CD4-positive, alpha-beta memory T cell (primary cell): ENCODE results near the gene SMCR8. TPM values are rescaled to one million over a fixed set of nuclear protein-coding genes. Genes with fewer than 3 reads are reported as not detected.
"Not testable (repeated sequence)": the region's sequence is repeated elsewhere in the genome, so short reads cannot be mapped to it uniquely, and the experiment has no call there.

ENCODE experiments used
- CTCF ChIA-PET: fragments of 350-600 bp; sonication (Branson Sonifier 250); formaldehyde crosslinking; loops from one replicate; lab custom pipeline; 2021; ENCODE audit warnings: inconsistent platforms; ENCODE audit not compliant: partially characterized antibody; lab: Charles Lee
- POLR2A ChIA-PET: fragments of 350-600 bp; sonication (Branson Sonifier 250); formaldehyde crosslinking; loops from one replicate; lab custom pipeline; 2021; ENCODE audit not compliant: partially characterized antibody; lab: Charles Lee
- DNase-seq, 5 donors: peaks; one replicate each; pipeline versions ENCODE4 v3.0.0 to v3.0.0-alpha.2; 2020 to 2022; ENCODE audit warnings: mixed read lengths in 1 of 5
- H3K27ac ChIP-seq: one replicate; pipeline ENCODE4 v1.7.0; 2013; ENCODE audit warnings: low read depth, low read length
- H3K27me3 ChIP-seq: 2 replicates; pipeline ENCODE4 v1.7.0; 2013; ENCODE audit warnings: mild to moderate bottlenecking, low read length, moderate library complexity; ENCODE audit not compliant: insufficient read depth
- H3K36me3 ChIP-seq: 2 replicates; pipeline ENCODE4 v1.7.0; 2013; ENCODE audit warnings: mild to moderate bottlenecking, low read length, moderate library complexity; ENCODE audit not compliant: insufficient read depth
- H3K4me1 ChIP-seq: 2 replicates; pipeline ENCODE4 v1.7.0; 2013; ENCODE audit warnings: mild to moderate bottlenecking, low read length, moderate library complexity; ENCODE audit not compliant: insufficient read depth
- H3K4me3 ChIP-seq, 2 donors: one replicate each; pipeline ENCODE4 v1.7.0; 2013; ENCODE audit warnings: low read length in 2 of 2, mild to moderate bottlenecking in 1 of 2
- H3K9me3 ChIP-seq, 2 donors: one replicate each; pipeline ENCODE4 v1.7.0; 2013; ENCODE audit warnings: low read length in 2 of 2, control low read depth in 1 of 2; ENCODE audit not compliant: control insufficient read depth in 1 of 2
- H3K27ac Mint-ChIP-seq, 7 donors: one replicate each; pipeline ENCODE4 v1.8.0; 2020 to 2021; ENCODE audit warnings: mixed read lengths in 7 of 7, mild to moderate bottlenecking in 6 of 7, inconsistent platforms in 3 of 7, moderate library complexity in 3 of 7
- H3K27me3 Mint-ChIP-seq, 2 donors: one replicate each; pipeline ENCODE4 v1.8.0; 2020 to 2021; ENCODE audit warnings: mixed read lengths in 2 of 2
- H3K36me3 Mint-ChIP-seq, 2 donors: one replicate each; pipeline ENCODE4 v1.8.0; 2020 to 2021; ENCODE audit warnings: mixed read lengths in 2 of 2, inconsistent platforms in 1 of 2, mild to moderate bottlenecking in 1 of 2
- H3K4me1 Mint-ChIP-seq, 4 donors: one replicate each; pipeline ENCODE4 v1.8.0; 2020 to 2021; ENCODE audit warnings: mixed read lengths in 4 of 4, mild to moderate bottlenecking in 1 of 4
- H3K4me3 Mint-ChIP-seq, 8 donors: one replicate each; pipeline ENCODE4 v1.8.0; 2020 to 2021; ENCODE audit warnings: mixed read lengths in 8 of 8, mild to moderate bottlenecking in 7 of 8, moderate library complexity in 6 of 8, inconsistent platforms in 3 of 8
- H3K9me3 Mint-ChIP-seq, 8 donors: one replicate each; pipeline ENCODE4 v1.8.0; 2020 to 2021; ENCODE audit warnings: mixed read lengths in 8 of 8, mild to moderate bottlenecking in 5 of 8, inconsistent platforms in 3 of 8, moderate library complexity in 1 of 8
- intact Hi-C: fragments of 100-400 bp; cut with micrococcal nuclease; formaldehyde crosslinking; loops from one replicate; pipeline ENCODE4 v1.15.1; 2023
- microRNA-seq: library from miRNA; unstranded; fragments of <30 nt; microRNA quantifications from one replicate; pipeline ENCODE4 v1.2.0, GENCODE V29; 2021; ENCODE audit warnings: borderline replicate concordance, borderline number of aligned reads, borderline microRNAs expressed, mixed read lengths
- polyA plus RNA-seq, 2 donors: library from polyadenylated mRNA; unstranded; fragments of 300-500 nt; fragmentation: Illumina TruSeq; gene quantifications; one replicate each; pipeline ENCODE4 v1.2.3, GENCODE V29; 2021
- total RNA-seq, 2 experiments: library from RNA; stranded (reverse); gene quantifications; one replicate each; pipeline ENCODE4 v1.2.3, GENCODE V29; 2021

The SMCR8 gene
- total and polyA plus RNA-seq, 4 experiments from 2014 or later: 0.47 to 51.3 (median 27.4) TPM

DNA sequence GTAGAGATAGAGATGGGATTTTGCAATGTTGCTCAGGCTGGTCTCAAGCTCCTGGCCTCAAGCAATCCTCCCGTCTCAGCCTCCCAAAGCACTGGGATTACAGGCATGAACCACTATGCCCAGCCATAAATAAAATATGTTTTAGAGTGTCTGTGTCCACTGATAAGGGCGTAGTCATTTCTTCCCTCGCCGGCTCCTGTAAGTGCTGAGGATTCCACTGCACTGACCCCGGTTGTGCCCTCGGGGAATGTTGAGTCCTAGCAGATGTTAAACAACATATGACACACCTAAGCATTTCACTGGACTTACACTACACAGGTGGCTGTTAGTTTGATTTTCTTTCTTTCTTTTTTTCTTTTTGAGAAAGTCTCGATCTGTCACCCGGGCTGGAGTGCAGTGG is 53.9 kb downstream of the SMCR8 start:
- ChIA-PET CTCF (no interaction called here), POLR2A (no interaction called here)
- H3K4me1 Mint-ChIP-seq: no peaks in the 10 kb centered on the region
- H3K4me3 Mint-ChIP-seq: no peak overlapping the region
- no peak overlapping the region for H3K27ac Mint-ChIP-seq
- DNase-seq: no peak
- peaks cover 7 to 14% of the 10 kb centered on the region in 2 donors for H3K27me3 Mint-ChIP-seq
- no peaks in the 10 kb centered on the region for H3K9me3 Mint-ChIP-seq
- no peaks in the 10 kb centered on the region for H3K4me1 ChIP-seq
- no peaks in the 10 kb centered on the region for H3K9me3 ChIP-seq
- H3K27me3 ChIP-seq: no peaks in the 10 kb centered on the region
- H3K27ac ChIP-seq: no peak overlapping the region
- no peaks in the 10 kb centered on the region for H3K36me3 ChIP-seq
- intact Hi-C loops: no loop called here
- no peaks in the 10 kb centered on the region for H3K36me3 Mint-ChIP-seq
- H3K4me3 ChIP-seq: no peak overlapping the region

DNA sequence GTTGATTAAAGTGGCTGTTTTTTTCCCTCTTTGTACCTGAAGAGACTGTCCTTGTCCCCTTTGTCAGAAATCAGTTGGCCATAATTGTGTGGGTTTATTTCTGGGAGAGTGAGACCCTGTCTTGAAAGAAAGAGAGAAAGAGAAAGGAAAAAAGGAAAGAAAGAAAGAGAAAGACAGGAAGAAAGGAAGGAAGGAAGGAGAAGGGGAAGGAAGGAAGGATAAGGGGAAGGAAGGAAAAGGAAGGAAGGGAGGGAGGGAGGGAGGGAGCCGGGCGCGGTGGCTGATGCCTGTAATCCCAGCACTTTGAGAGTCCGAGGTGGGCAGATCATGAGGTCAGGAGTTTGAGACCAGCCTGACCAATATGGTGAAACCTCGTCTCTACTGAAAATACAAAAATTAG is 55.7 kb downstream of the SMCR8 start:
- POLR2A ChIA-PET: no interaction called here
- H3K27ac Mint-ChIP-seq: no peak overlapping the region
- Histone ChIP-seq H3K27ac (no peak overlapping the region), H3K9me3 (no peaks in the 10 kb centered on the region), H3K4me1 (no peaks in the 10 kb centered on the region), H3K27me3 (no peaks in the 10 kb centered on the region), H3K4me3 (no peak overlapping the region), H3K36me3 (no peaks in the 10 kb centered on the region)
- CTCF ChIA-PET: no interaction called here
- no peaks in the 10 kb centered on the region for H3K4me1 Mint-ChIP-seq
- intact Hi-C loops: no loop called here
- H3K36me3 Mint-ChIP-seq: no peaks in the 10 kb centered on the region
- peaks cover 7 to 14% of the 10 kb centered on the region in 2 donors for H3K27me3 Mint-ChIP-seq
- no peak overlapping the region for H3K4me3 Mint-ChIP-seq
- DNase-seq: no peak
- H3K9me3 Mint-ChIP-seq: no peaks in the 10 kb centered on the region

DNA sequence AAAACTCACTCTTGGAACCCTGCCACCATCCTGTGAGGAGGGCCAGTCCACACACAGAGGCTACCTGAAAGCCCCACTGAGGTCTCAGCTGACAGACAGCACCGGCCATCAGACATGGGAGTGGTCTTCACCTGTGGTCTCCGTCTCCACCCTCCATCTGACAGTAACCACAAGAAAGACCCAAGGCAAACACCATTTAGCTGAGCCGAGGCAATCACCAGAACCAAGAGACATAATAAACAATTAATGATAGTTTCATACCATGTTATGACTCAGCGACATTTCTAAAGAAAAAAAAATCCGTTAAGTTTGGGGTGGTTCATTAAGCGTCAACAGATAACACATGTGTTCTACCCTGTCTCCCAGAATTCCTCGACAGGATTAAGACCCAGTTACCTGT is 56.4 kb downstream of the SMCR8 start:
- ChIA-PET CTCF (no interaction called here), POLR2A (no interaction called here)
- Mint-ChIP-seq H3K27me3 (peaks cover 7 to 14% of the 10 kb centered on the region in 2 donors), H3K27ac (no peak overlapping the region), H3K4me1 (no peaks in the 10 kb centered on the region), H3K9me3 (no peaks in the 10 kb centered on the region), H3K4me3 (peak overlapping the region in 1 of 8 donors; percentile 7), H3K36me3 (no peaks in the 10 kb centered on the region)
- Histone ChIP-seq H3K4me3 (no peak overlapping the region), H3K27me3 (no peaks in the 10 kb centered on the region), H3K9me3 (no peaks in the 10 kb centered on the region), H3K27ac (no peak overlapping the region), H3K36me3 (no peaks in the 10 kb centered on the region), H3K4me1 (no peaks in the 10 kb centered on the region)
- intact Hi-C loops: no loop called here
- no peak for DNase-seq

DNA sequence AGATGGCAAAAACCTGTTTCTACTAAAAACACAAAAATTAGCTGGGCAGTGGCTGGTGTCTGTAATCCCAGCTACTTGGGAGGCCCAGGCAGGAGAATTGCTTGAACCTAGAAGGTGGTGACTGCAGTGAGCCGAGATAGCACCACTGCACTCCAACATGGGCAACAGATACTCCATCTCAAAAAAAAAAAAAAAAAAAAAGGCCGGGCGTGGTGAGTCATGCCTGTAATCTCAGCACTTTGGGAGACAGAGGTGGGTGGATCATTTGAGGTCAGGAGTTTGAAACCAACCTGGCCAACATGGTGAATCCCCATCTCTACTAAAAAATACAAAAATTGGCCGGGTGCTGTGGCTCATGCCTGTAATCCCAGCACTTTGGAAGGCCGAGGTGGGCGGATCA is 58.1 kb downstream of the SMCR8 start:
- H3K36me3 ChIP-seq, H3K27ac ChIP-seq, H3K4me3 Mint-ChIP-seq, H3K4me3 ChIP-seq, CTCF ChIA-PET, H3K27me3 ChIP-seq, POLR2A ChIA-PET, H3K9me3 Mint-ChIP-seq, H3K4me1 Mint-ChIP-seq, H3K4me1 ChIP-seq, H3K36me3 Mint-ChIP-seq, intact Hi-C loops, H3K9me3 ChIP-seq, DNase-seq, H3K27ac Mint-ChIP-seq: not testable (repeated sequence)
- peaks cover 7 to 14% of the 10 kb centered on the region in 2 donors for H3K27me3 Mint-ChIP-seq

- DNase-seq: no peak
- intact Hi-C loops: no loop called here
- POLR2A ChIA-PET: no interaction called here
- CTCF ChIA-PET: no interaction called here
- Mint-ChIP-seq H3K27ac (no peak overlapping the region), H3K9me3 (no peaks in the 10 kb centered on the region), H3K36me3 (no peaks in the 10 kb centered on the region), H3K27me3 (peaks cover 7 to 14% of the 10 kb centered on the region in 2 donors), H3K4me1 (peaks cover 0 to 4% (median 0%) of the 10 kb centered on the region in 4 donors), H3K4me3 (no peak overlapping the region)
- Histone ChIP-seq H3K9me3 (no peaks in the 10 kb centered on the region), H3K27ac (no peak overlapping the region), H3K4me3 (no peak overlapping the region), H3K4me1 (no peaks in the 10 kb centered on the region), H3K36me3 (no peaks in the 10 kb centered on the region), H3K27me3 (no peaks in the 10 kb centered on the region)
Observed at GRCh38 chr17:18374216-18374615, 59.1 kb downstream of the SMCR8 start.

Small RNA genes lying within 50 kb of the gene (microRNA-seq; reads per million reads assigned to microRNA genes)
- not detected for gene MIR6778

Other genes starting within 250 kb of the SMCR8 start
- gene DRG2, start 227.3 kb upstream of the SMCR8 start, total RNA-seq: 10 to 100 TPM; 56.8 to 61.0 TPM
- 10 to 100 TPM; 40.3 to 50.4 TPM for gene DRG2, start 227.3 kb upstream of the SMCR8 start, polyA plus RNA-seq
- gene MYO15A, start 206.5 kb upstream of the SMCR8 start, total RNA-seq: 1 to 10 TPM; 1.6 to 2.2 TPM
- gene MYO15A, start 206.5 kb upstream of the SMCR8 start, polyA plus RNA-seq: under 1 TPM; 0.14 to 0.43 TPM
- 100 to 1,000 TPM; 119 TPM for gene ALKBH5, start 131.5 kb upstream of the SMCR8 start, total RNA-seq
- 100 to 1,000 TPM; 128 to 132 TPM for gene ALKBH5, start 131.5 kb upstream of the SMCR8 start, polyA plus RNA-seq
- 10 to 100 TPM; 19.9 to 20.5 TPM for gene LLGL1, start 89.7 kb upstream of the SMCR8 start, total RNA-seq
- 1 to 10 TPM in 1 of 2 donors, under 1 TPM in 1; 0.25 to 1.3 TPM for gene LLGL1, start 89.7 kb upstream of the SMCR8 start, polyA plus RNA-seq
- 100 to 1,000 TPM; 333 to 344 TPM for gene FLII, start 56.6 kb upstream of the SMCR8 start, total RNA-seq
- 100 to 1,000 TPM; 113 to 204 TPM for gene FLII, start 56.6 kb upstream of the SMCR8 start, polyA plus RNA-seq
- 10 to 100 TPM; 18.2 to 19.3 TPM for gene MIEF2, start 54.6 kb upstream of the SMCR8 start, total RNA-seq
- 10 to 100 TPM in 1 of 2 donors, 1 to 10 TPM in 1; 9.9 to 10.9 TPM for gene MIEF2, start 54.6 kb upstream of the SMCR8 start, polyA plus RNA-seq
- 10 to 100 TPM; 43.8 to 55.2 TPM for gene TOP3A, start 299 bp upstream of the SMCR8 start, total RNA-seq
- 10 to 100 TPM in 1 of 2 donors, 1 to 10 TPM in 1; 6.2 to 19.1 TPM for gene TOP3A, start 299 bp upstream of the SMCR8 start, polyA plus RNA-seq
- gene SHMT1, start 48.3 kb downstream of the SMCR8 start, total RNA-seq: 10 to 100 TPM; 14.6 to 15.9 TPM
- 10 to 100 TPM; 24.0 to 24.6 TPM for gene SHMT1, start 48.3 kb downstream of the SMCR8 start, polyA plus RNA-seq
- gene EVPLL, start 62.5 kb downstream of the SMCR8 start, total RNA-seq: not detected
- not detected for gene EVPLL, start 62.5 kb downstream of the SMCR8 start, polyA plus RNA-seq
- gene LGALS9C, start 161.5 kb downstream of the SMCR8 start, total RNA-seq: not detected
- gene LGALS9C, start 161.5 kb downstream of the SMCR8 start, polyA plus RNA-seq: not detected